ENCODE measurements around the gene TNFSF11.

Gene TNFSF11

DNA sequence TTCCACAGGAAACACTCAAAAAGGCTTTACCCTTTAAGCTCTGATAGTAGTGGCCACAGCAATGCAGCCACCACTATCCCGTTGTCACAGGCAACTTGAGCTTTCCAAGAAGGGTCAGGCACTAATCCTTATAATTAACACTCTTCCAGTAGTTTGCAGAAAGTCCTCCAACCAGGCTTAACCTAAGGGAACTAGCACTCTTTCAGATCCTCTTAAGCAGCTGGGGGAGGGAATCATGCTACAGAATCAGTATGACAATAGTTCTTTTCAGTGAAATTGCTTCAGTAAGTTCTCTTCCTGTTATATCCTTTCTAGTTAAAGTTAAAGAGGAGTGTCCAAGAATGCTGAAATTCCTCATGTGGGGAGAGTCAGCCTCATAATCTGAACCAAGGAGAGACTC lies 82.2 kb downstream of the TNFSF11 start:
- FAIRE-seq, result no peak

- no peak for FAIRE-seq
Measured at GRCh38 chr13:42656958-42657357, 83.0 kb downstream of the TNFSF11 start.

Data from TTC549 (cell line).